ENCODE measurements around the gene HMGN4.

DNA sequence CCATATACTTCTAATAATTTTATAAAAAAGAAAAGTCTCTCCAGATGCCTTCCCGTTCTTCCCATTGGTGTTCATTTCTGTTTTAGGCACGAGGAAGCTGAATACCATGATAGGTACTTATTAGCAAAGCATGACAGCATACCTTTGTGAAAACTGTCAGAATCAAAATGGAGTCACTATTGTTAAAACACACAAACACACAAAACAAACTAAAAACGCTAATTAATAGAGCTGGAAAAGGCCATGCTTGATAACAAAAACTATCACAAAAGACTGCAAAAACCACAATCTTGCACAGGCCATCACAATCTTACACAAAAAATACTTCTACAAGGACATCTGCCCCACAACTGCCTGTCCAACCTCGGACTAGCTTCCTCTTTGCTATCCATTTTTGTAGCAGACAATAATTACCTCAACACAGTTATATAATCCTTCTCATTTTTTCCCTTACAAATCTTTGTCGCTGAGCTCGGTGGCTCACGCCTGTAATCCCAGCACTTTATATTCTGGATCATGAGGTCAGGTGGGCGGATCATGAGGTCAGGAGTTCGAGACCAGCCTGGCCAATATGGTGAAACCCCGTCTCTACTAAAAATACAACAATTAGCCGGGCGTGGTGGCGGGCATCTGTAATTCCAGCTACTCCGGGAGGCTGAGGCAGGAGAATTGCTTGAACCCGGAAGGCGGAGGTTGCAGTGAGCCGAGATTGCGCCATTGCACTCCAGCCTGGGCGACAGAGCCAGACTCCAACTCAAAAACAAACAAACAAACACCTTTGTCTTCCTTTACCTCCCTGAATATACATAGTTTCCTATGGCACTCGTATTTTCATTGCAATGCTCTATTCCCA is 55.3 kb downstream of the HMGN4 start:
- TF ChIP-seq, protein P1, sequence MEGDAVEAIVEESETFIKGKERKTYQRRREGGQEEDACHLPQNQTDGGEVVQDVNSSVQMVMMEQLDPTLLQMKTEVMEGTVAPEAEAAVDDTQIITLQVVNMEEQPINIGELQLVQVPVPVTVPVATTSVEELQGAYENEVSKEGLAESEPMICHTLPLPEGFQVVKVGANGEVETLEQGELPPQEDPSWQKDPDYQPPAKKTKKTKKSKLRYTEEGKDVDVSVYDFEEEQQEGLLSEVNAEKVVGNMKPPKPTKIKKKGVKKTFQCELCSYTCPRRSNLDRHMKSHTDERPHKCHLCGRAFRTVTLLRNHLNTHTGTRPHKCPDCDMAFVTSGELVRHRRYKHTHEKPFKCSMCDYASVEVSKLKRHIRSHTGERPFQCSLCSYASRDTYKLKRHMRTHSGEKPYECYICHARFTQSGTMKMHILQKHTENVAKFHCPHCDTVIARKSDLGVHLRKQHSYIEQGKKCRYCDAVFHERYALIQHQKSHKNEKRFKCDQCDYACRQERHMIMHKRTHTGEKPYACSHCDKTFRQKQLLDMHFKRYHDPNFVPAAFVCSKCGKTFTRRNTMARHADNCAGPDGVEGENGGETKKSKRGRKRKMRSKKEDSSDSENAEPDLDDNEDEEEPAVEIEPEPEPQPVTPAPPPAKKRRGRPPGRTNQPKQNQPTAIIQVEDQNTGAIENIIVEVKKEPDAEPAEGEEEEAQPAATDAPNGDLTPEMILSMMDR (IDR thresholded peaks at IDR 0.05), result no peak
- no peak for TF ChIP-seq POLR2A (IDR thresholded peaks at IDR 0.05)

All from prostate gland (tissue), 2 donors.